A673 (cell line): Measurements from ENCODE around the gene NRG4. TPM values are rescaled to one million over a fixed set of nuclear protein-coding genes. Genes with fewer than 3 reads are reported as not detected.

Experiments
- BruUV-seq: library from RNA; stranded (reverse); fragments of 400-500 nt; replicated peaks from 2 replicates; lab custom pipeline; 2021; lab: Mats Ljungman, UMichigan
- CTCF ChIA-PET: fragments of 300-600 bp; sonication (Branson Sonifier 250); formaldehyde crosslinking; loops from one replicate; lab custom pipeline; 2022; ENCODE audit warnings: antibody characterized with exemption; lab: Charles Lee
- POLR2A ChIA-PET: fragments of 300-600 bp; sonication (Branson Sonifier 250); formaldehyde crosslinking; loops from one replicate; lab custom pipeline; 2022; ENCODE audit warnings: antibody characterized with exemption; ENCODE audit not compliant: low non-redundant PET; lab: Charles Lee
- DNase-seq: peaks from one replicate; pipeline ENCODE4 v3.0.0-alpha.2; 2015; ENCODE audit warnings: low spot score
- H3K27ac ChIP-seq: fragments of 200-600 bp; sonication (generic); 2 replicates; pipeline ENCODE4 v1.5.1; 2016; ENCODE audit warnings: mixed run types, low read depth, mild to moderate bottlenecking, mixed read lengths, antibody characterized with exemption, low read length; ENCODE audit not compliant: poor library complexity, severe bottlenecking
- H3K27me3 ChIP-seq: fragments of 200-600 bp; sonication (generic); replicated peaks from 2 replicates; pipeline ENCODE4 v1.6.1; 2017; ENCODE audit warnings: mixed run types, low read depth, mild to moderate bottlenecking, mixed read lengths, antibody characterized with exemption, low read length; ENCODE audit not compliant: insufficient read depth, poor library complexity
- H3K36me3 ChIP-seq: fragments of 200-600 bp; sonication (generic); 2 replicates; pipeline ENCODE4 v1.6.1; 2016; ENCODE audit warnings: mixed run types, mild to moderate bottlenecking, mixed read lengths, antibody characterized with exemption, low read length; ENCODE audit not compliant: insufficient read depth, poor library complexity, severe bottlenecking
- H3K4me1 ChIP-seq: fragments of 200-600 bp; sonication (generic); 2 replicates; pipeline ENCODE4 v1.6.1; 2017; ENCODE audit warnings: mixed run types, mild to moderate bottlenecking, mixed read lengths, antibody characterized with exemption, low read length; ENCODE audit not compliant: insufficient read depth, poor library complexity, severe bottlenecking
- H3K4me3 ChIP-seq: fragments of 200-600 bp; sonication (generic); 2 replicates; pipeline ENCODE4 v1.5.1; 2016; ENCODE audit warnings: low read depth, mixed run types, mild to moderate bottlenecking, mixed read lengths, low read length; ENCODE audit not compliant: poor library complexity, severe bottlenecking
- H3K9me3 ChIP-seq: fragments of 200-600 bp; sonication (generic); 2 replicates; pipeline ENCODE4 v1.6.1; 2016; ENCODE audit warnings: mixed run types, low read depth, mild to moderate bottlenecking, mixed read lengths, antibody characterized with exemption, low read length; ENCODE audit not compliant: poor library complexity, severe bottlenecking
- CTCF ChIP-seq: fragments of 300-800, 200-600 bp; sonication (generic); conservative IDR thresholded peaks from 2 replicates; pipeline ENCODE4 v1.5.1; 2017; ENCODE audit warnings: low read depth, mild to moderate bottlenecking, antibody characterized with exemption, low read length, moderate library complexity, mixed read lengths
- EZH2 ChIP-seq: fragments of 200-600 bp; sonication (generic); IDR thresholded peaks from 2 replicates; pipeline ENCODE4 v1.6.1; 2017; ENCODE audit warnings: borderline replicate concordance, low read depth, mild to moderate bottlenecking, mixed read lengths, antibody characterized with exemption, low read length; ENCODE audit not compliant: poor library complexity, severe bottlenecking
- intact Hi-C: fragments of 100-400 bp; cut with micrococcal nuclease; formaldehyde crosslinking; loops from one replicate; pipeline ENCODE4 v1.10.0; 2022; ENCODE audit not compliant: unreplicated experiment
- total RNA-seq: library from RNA; stranded (reverse); gene quantifications from 2 replicates; pipeline ENCODE4 v1.2.3, GENCODE V29; 2021

Gene NRG4
- total RNA-seq, 1 experiment from 2014 or later, result not detected

GRCh38 chr15:75947092-75947491 is 65.1 kb downstream of the NRG4 start:
- Histone ChIP-seq H3K27me3 (no peaks in the 10 kb centered on the region), H3K4me1 (no peaks in the 10 kb centered on the region), H3K9me3 (no peaks in the 10 kb centered on the region), H3K4me3 (no peak overlapping the region), H3K36me3 (no peaks in the 10 kb centered on the region), H3K27ac (no peak overlapping the region)
- no TSS peak for BruUV-seq
- peak; percentile 52 for DNase-seq
- TF ChIP-seq EZH2 (no peak), CTCF (no peak)
- POLR2A ChIA-PET, result no interaction called here
- CTCF ChIA-PET, result no interaction called here
- intact Hi-C loops, result no loop called here

GRCh38 chr15:75945953-75946352 is 66.3 kb downstream of the NRG4 start:
- ChIA-PET CTCF (no interaction called here), POLR2A (no interaction called here)
- TF ChIP-seq EZH2 (no peak), CTCF (no peak)
- no peaks in the 10 kb centered on the region for H3K4me1 ChIP-seq
- H3K27me3 ChIP-seq, result no peaks in the 10 kb centered on the region
- no peaks in the 10 kb centered on the region for H3K9me3 ChIP-seq
- H3K27ac ChIP-seq, result no peak overlapping the region
- no TSS peak for BruUV-seq
- intact Hi-C loops, result no loop called here
- peak; percentile 44 for DNase-seq
- no peak overlapping the region for H3K4me3 ChIP-seq
- H3K36me3 ChIP-seq, result no peaks in the 10 kb centered on the region

GRCh38 chr15:75943713-75944215 is 68.5 kb downstream of the NRG4 start:
- Histone ChIP-seq H3K36me3 (peaks cover 1% of the 10 kb centered on the region), H3K4me3 (no peak overlapping the region), H3K9me3 (no peaks in the 10 kb centered on the region), H3K4me1 (no peaks in the 10 kb centered on the region), H3K27me3 (no peaks in the 10 kb centered on the region), H3K27ac (no peak overlapping the region)
- TF ChIP-seq CTCF (no peak), EZH2 (no peak)
- ChIA-PET POLR2A (no interaction called here), CTCF (no interaction called here)
- BruUV-seq, result no TSS peak
- intact Hi-C loops, result no loop called here
- DNase-seq, result no peak
